ENCODE data around the gene NRP2. TPM values are rescaled to one million over a fixed set of nuclear protein-coding genes. Genes with fewer than 3 reads are reported as not detected.

Gene NRP2
- total and polyA plus RNA-seq, 2 experiments from 2014 or later = 61.0 to 79.2 TPM

DNA sequence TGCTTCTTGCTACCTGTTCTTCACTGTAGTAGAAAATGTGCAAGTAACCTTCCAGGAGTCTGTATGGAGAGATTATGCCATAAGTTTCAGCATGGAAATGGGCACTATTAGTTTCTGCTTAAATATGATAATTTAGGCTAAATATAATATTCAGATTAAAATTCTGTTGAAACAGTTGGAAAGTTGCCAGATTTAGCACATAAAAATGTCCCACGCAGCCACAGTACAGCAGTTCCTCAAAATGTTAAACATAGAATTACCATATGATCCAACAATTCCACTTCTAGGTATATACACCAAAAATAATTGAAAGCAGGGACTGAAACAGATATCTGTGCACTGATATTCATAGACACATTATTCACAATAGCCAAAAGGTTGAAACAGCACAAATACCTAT is 121.2 kb downstream of the NRP2 start:
- H3K4me1 ChIP-seq (ENCODE audit: insufficient read depth) = peaks cover 22% of the 10 kb centered on the region
- TF ChIP-seq CTCF (IDR thresholded peaks at IDR 0.05; ENCODE audit: poor library complexity) (no peak), EZH2 (IDR thresholded peaks at IDR 0.05; ENCODE audit: borderline replicate concordance) (no peak), EZH2phosphoT487 (IDR thresholded peaks at IDR 0.05; ENCODE audit: low read depth, severe bottlenecking, unreplicated experiment) (no peak)

GRCh38 chr2:205805136-205805535 is 122.8 kb downstream of the NRP2 start:
- Histone ChIP-seq H3K79me2 (no peaks in the 10 kb centered on the region), H3K27ac (no peak overlapping the region), H4K20me1 (ENCODE audit: insufficient read depth, poor library complexity, severe bottlenecking) (no peaks in the 10 kb centered on the region), H3K4me2 (no peak overlapping the region), H3K4me3 (no peak overlapping the region), H3K27me3 (no peaks in the 10 kb centered on the region), H3K36me3 (replicated peaks; ENCODE audit: insufficient read depth, low read depth) (no peaks in the 10 kb centered on the region), H3K4me1 (ENCODE audit: insufficient read depth) (peaks cover 20% of the 10 kb centered on the region), H3K9me2 (replicated peaks; ENCODE audit: insufficient read depth) (no peaks in the 10 kb centered on the region), H2AFZ (no peak overlapping the region), H3K9me3 (ENCODE audit: low read depth) (no peaks in the 10 kb centered on the region)
- 78% methylated on average over 8 of the region's 8 CpGs for WGBS (ENCODE audit: low lambda C conversion rate, missing lambda C conversion rate)
- no peak for DNase-seq (ENCODE audit: low spot score)
- TF ChIP-seq EZH2phosphoT487 (IDR thresholded peaks at IDR 0.05; ENCODE audit: low read depth, severe bottlenecking, unreplicated experiment) (no peak), EZH2 (IDR thresholded peaks at IDR 0.05; ENCODE audit: borderline replicate concordance) (no peak), CTCF (IDR thresholded peaks at IDR 0.05; ENCODE audit: poor library complexity) (no peak)

More for the DNA sequence above, 121.2 kb downstream of the NRP2 start:
- Histone ChIP-seq H3K79me2 (no peaks in the 10 kb centered on the region), H2AFZ (no peak overlapping the region), H3K27me3 (no peaks in the 10 kb centered on the region), H3K27ac (no peak overlapping the region), H3K36me3 (replicated peaks; ENCODE audit: insufficient read depth, low read depth) (no peaks in the 10 kb centered on the region), H3K9me3 (ENCODE audit: low read depth) (no peaks in the 10 kb centered on the region), H3K4me3 (no peak overlapping the region), H4K20me1 (ENCODE audit: insufficient read depth, poor library complexity, severe bottlenecking) (no peaks in the 10 kb centered on the region), H3K9me2 (replicated peaks; ENCODE audit: insufficient read depth) (no peaks in the 10 kb centered on the region), H3K4me2 (no peak overlapping the region)
- DNase-seq (ENCODE audit: low spot score) = no peak
- WGBS (ENCODE audit: low lambda C conversion rate, missing lambda C conversion rate) = 59% methylated on average over 1 of the region's 1 CpG

GRCh38 chr2:205806143-205806905 is 124.0 kb downstream of the NRP2 start:
- H3K27ac ChIP-seq = peak overlapping the region; percentile 40

More at GRCh38 chr2:205806143-205806905, 124.0 kb downstream of the NRP2 start:
- Histone ChIP-seq H4K20me1 (ENCODE audit: insufficient read depth, poor library complexity, severe bottlenecking) (no peaks in the 10 kb centered on the region), H3K4me2 (peak overlapping the region; percentile 61), H3K9me3 (ENCODE audit: low read depth) (no peaks in the 10 kb centered on the region), H3K4me1 (ENCODE audit: insufficient read depth) (peaks cover 13% of the 10 kb centered on the region), H3K9me2 (replicated peaks; ENCODE audit: insufficient read depth) (no peaks in the 10 kb centered on the region), H3K27me3 (no peaks in the 10 kb centered on the region), H3K4me3 (no peak overlapping the region), H3K79me2 (no peaks in the 10 kb centered on the region), H3K36me3 (replicated peaks; ENCODE audit: insufficient read depth, low read depth) (no peaks in the 10 kb centered on the region), H2AFZ (peak overlapping the region; percentile 33)
- 64% methylated on average over 18 of the region's 18 CpGs for WGBS (ENCODE audit: low lambda C conversion rate, missing lambda C conversion rate)
- TF ChIP-seq EZH2 (IDR thresholded peaks at IDR 0.05; ENCODE audit: borderline replicate concordance) = no peak
- no peak for TF ChIP-seq CTCF (IDR thresholded peaks at IDR 0.05; ENCODE audit: poor library complexity)
- TF ChIP-seq EZH2phosphoT487 (IDR thresholded peaks at IDR 0.05; ENCODE audit: low read depth, severe bottlenecking, unreplicated experiment) = no peak
- peak; percentile 58 for DNase-seq (ENCODE audit: low spot score)
